CD14-positive monocyte (primary cell): ENCODE results near the gene ZNF506. TPM values are rescaled to one million over a fixed set of nuclear protein-coding genes. Genes with fewer than 3 reads are reported as not detected.

ENCODE experiments used
- DNase-seq, 3 donors: peaks; one replicate each; pipeline ENCODE4 v3.0.0-alpha.2; 2011 to 2022
- H2AFZ ChIP-seq: 2 replicates; pipeline ENCODE4 v1.6.0; 2012; ENCODE audit warnings: mild to moderate bottlenecking, low read depth, low read length, inconsistent platforms; ENCODE audit not compliant: insufficient read depth, poor library complexity, severe bottlenecking
- H3K27ac ChIP-seq, 2 donors: 1 replicate in 1 of 2; 2 replicates in 1 of 2; pipeline ENCODE4 v1.5.1; 2012 to 2013; ENCODE audit warnings: low read length in 2 of 2, control low read depth in 1 of 2, inconsistent platforms in 1 of 2, low read depth in 1 of 2, mild to moderate bottlenecking in 1 of 2
- H3K27me3 ChIP-seq, 2 donors: one replicate each; pipeline versions ENCODE4 v1.6.0 to v1.6.1; 2011 to 2013; ENCODE audit warnings: low read length in 2 of 2; ENCODE audit not compliant: control insufficient read depth in 2 of 2, insufficient read depth in 2 of 2
- H3K36me3 ChIP-seq, 2 donors: replicated peaks in 1 of 2; 1 replicate in 1 of 2; 2 replicates in 1 of 2; pipeline versions ENCODE4 v1.5.1 to v1.6.1; 2012 to 2013; ENCODE audit warnings: low read length in 2 of 2, control low read depth in 1 of 2, inconsistent platforms in 1 of 2, mild to moderate bottlenecking in 1 of 2; ENCODE audit not compliant: insufficient read depth in 2 of 2, control insufficient read depth in 1 of 2
- H3K4me1 ChIP-seq, 2 donors: 1 replicate in 1 of 2; 2 replicates in 1 of 2; pipeline versions ENCODE4 v1.5.1 to v1.6.1; 2012 to 2013; ENCODE audit warnings: low read length in 2 of 2, control low read depth in 1 of 2, inconsistent platforms in 1 of 2, mild to moderate bottlenecking in 1 of 2, moderate library complexity in 1 of 2; ENCODE audit not compliant: insufficient read depth in 2 of 2, control insufficient read depth in 1 of 2
- H3K4me2 ChIP-seq: replicated peaks from 2 replicates; pipeline ENCODE3; 2012; ENCODE audit warnings: low read length, moderate library complexity, mild to moderate bottlenecking; ENCODE audit not compliant: poor library complexity, severe bottlenecking; ENCODE audit errors: extremely low read depth
- H3K4me3 ChIP-seq, 3 experiments: fragments of 200-600 bp in 1 of 3; sonication (generic) in 1 of 3; replicated peaks in 1 of 3; 1 replicate in 2 of 3; 2 replicates in 1 of 3; pipeline ENCODE4 v1.5.1; 2011 to 2013; ENCODE audit warnings: low read length in 3 of 3, mild to moderate bottlenecking in 3 of 3, control low read depth in 2 of 3, low read depth in 2 of 3, inconsistent platforms in 1 of 3, moderate library complexity in 1 of 3
- H3K79me2 ChIP-seq: 2 replicates; pipeline ENCODE4 v1.6.0; 2012; ENCODE audit warnings: mild to moderate bottlenecking, control low read depth, inconsistent platforms, low read length, moderate library complexity; ENCODE audit not compliant: insufficient read depth
- H3K9ac ChIP-seq: 2 replicates; pipeline ENCODE4 v1.6.0; 2017; ENCODE audit warnings: low read length, mild to moderate bottlenecking; ENCODE audit not compliant: insufficient read depth, poor library complexity, severe bottlenecking
- H3K9me3 ChIP-seq, 2 donors: replicated peaks in 1 of 2; 1 replicate in 1 of 2; 2 replicates in 1 of 2; pipeline versions ENCODE4 v1.5.1 to v1.6.1; 2012 to 2013; ENCODE audit warnings: low read length in 2 of 2, control low read depth in 1 of 2; ENCODE audit not compliant: control insufficient read depth in 1 of 2, insufficient read depth in 1 of 2
- H4K20me1 ChIP-seq: 2 replicates; pipeline ENCODE4 v1.6.0; 2012; ENCODE audit warnings: mild to moderate bottlenecking, low read length, control low read depth, moderate library complexity; ENCODE audit not compliant: insufficient read depth
- H3K27ac Mint-ChIP-seq, 7 donors: one replicate each; pipeline ENCODE4 v1.8.0; 2020; ENCODE audit warnings: mild to moderate bottlenecking in 7 of 7, mixed read lengths in 7 of 7, moderate library complexity in 6 of 7, inconsistent platforms in 2 of 7
- H3K27me3 Mint-ChIP-seq, 3 donors: one replicate each; pipeline ENCODE4 v1.8.0; 2021 to 2022; ENCODE audit warnings: low read depth in 3 of 3, mild to moderate bottlenecking in 3 of 3, mixed read lengths in 3 of 3, moderate library complexity in 3 of 3, inconsistent platforms in 1 of 3
- H3K36me3 Mint-ChIP-seq, 2 donors: one replicate each; pipeline ENCODE4 v1.8.0; 2020; ENCODE audit warnings: mixed read lengths in 2 of 2, inconsistent platforms in 1 of 2, mild to moderate bottlenecking in 1 of 2
- H3K4me1 Mint-ChIP-seq: one replicate; pipeline ENCODE4 v1.8.0; 2020; ENCODE audit warnings: mild to moderate bottlenecking, mixed read lengths
- H3K4me3 Mint-ChIP-seq, 2 donors: one replicate each; pipeline ENCODE4 v1.8.0; 2020; ENCODE audit warnings: mild to moderate bottlenecking in 2 of 2, mixed read lengths in 2 of 2, moderate library complexity in 1 of 2
- H3K9me3 Mint-ChIP-seq, 7 donors: one replicate each; pipeline ENCODE4 v1.8.0; 2020 to 2022; ENCODE audit warnings: mixed read lengths in 7 of 7, mild to moderate bottlenecking in 6 of 7, moderate library complexity in 6 of 7, inconsistent platforms in 2 of 7
- CTCF ChIP-seq: fragments of 200-600 bp; IDR thresholded peaks from one replicate; pipeline ENCODE4 v1.8.0; 2022; ENCODE audit warnings: antibody characterized with exemption, mild to moderate bottlenecking
- WGBS: methylation state at CpG from one replicate; pipeline ENCODE4 v1.1.5; 2013; ENCODE audit warnings: missing lambda C conversion rate; ENCODE audit not compliant: insufficient coverage; 5-methylcytosine and 5-hydroxymethylcytosine counted together
- intact Hi-C, 2 donors: fragments of 100-400 bp; cut with micrococcal nuclease; formaldehyde crosslinking; loops; one replicate each; pipeline versions ENCODE4 v1.15.0 to v1.15.1; 2023
- polyA plus RNA-seq, 3 donors: library from polyadenylated mRNA; depleted of rRNA in 1 of 3; unstranded in 2 of 3; stranded (reverse) in 1 of 3; fragments of 300-500 nt in 2 of 3; fragments of >200 nt in 1 of 3; fragmentation: Illumina TruSeq in 2 of 3; gene quantifications; 1 replicate in 2 of 3; 2 replicates in 1 of 3; pipeline ENCODE4 v1.2.3, GENCODE V29; 2012 to 2021

The ZNF506 gene
- polyA plus RNA-seq, 3 donors = 4.1 to 8.3 (median 6.1) TPM

- H3K36me3 Mint-ChIP-seq = no peaks in the 10 kb centered on the region
- H3K27ac Mint-ChIP-seq = no peak overlapping the region
- peaks cover 61 to 98% (median 91%) of the 10 kb centered on the region in 7 donors for H3K9me3 Mint-ChIP-seq
- Histone ChIP-seq H3K4me2 (no peak overlapping the region), H3K27ac (no peak overlapping the region), H3K4me3 (no peak overlapping the region), H3K9me3 (peaks cover 96 to 98% of the 10 kb centered on the region in 2 donors), H4K20me1 (no peaks in the 10 kb centered on the region), H3K27me3 (no peaks in the 10 kb centered on the region), H3K79me2 (no peaks in the 10 kb centered on the region), H3K9ac (no peak overlapping the region), H3K36me3 (no peaks in the 10 kb centered on the region), H2AFZ (no peak overlapping the region), H3K4me1 (no peaks in the 10 kb centered on the region)
- intact Hi-C loops = no loop called here
- H3K4me3 Mint-ChIP-seq = no peak overlapping the region
- DNase-seq = no peak
- no peak for TF ChIP-seq CTCF
- H3K4me1 Mint-ChIP-seq = no peaks in the 10 kb centered on the region
- peaks cover 0 to 5% (median 0%) of the 10 kb centered on the region in 3 donors for H3K27me3 Mint-ChIP-seq
- 97% methylated on average over 6 of the region's 9 CpGs for WGBS
These were observed 73.2 kb downstream of the ZNF506 start for GRCh38 chr19:19748249-19748938.

- Mint-ChIP-seq H3K4me3 (no peak overlapping the region), H3K36me3 (no peaks in the 10 kb centered on the region), H3K4me1 (no peaks in the 10 kb centered on the region), H3K9me3 (peaks cover 54 to 98% (median 92%) of the 10 kb centered on the region in 7 donors), H3K27me3 (peaks cover 0 to 5% (median 0%) of the 10 kb centered on the region in 3 donors), H3K27ac (no peak overlapping the region)
- Histone ChIP-seq H3K79me2 (no peaks in the 10 kb centered on the region), H3K27ac (no peak overlapping the region), H3K36me3 (no peaks in the 10 kb centered on the region), H3K9me3 (peaks cover 96 to 98% of the 10 kb centered on the region in 2 donors), H4K20me1 (no peaks in the 10 kb centered on the region), H3K9ac (no peak overlapping the region), H3K4me2 (no peak overlapping the region), H3K27me3 (no peaks in the 10 kb centered on the region), H2AFZ (no peak overlapping the region), H3K4me3 (no peak overlapping the region), H3K4me1 (no peaks in the 10 kb centered on the region)
- DNase-seq = no peak
- intact Hi-C loops = no loop called here
- no peak for TF ChIP-seq CTCF
- WGBS = 95% methylated on average over 9 of the region's 13 CpGs
These were observed 74.0 kb downstream of the ZNF506 start for GRCh38 chr19:19747357-19748220.
